GM21390 (cell line): ENCODE data around the gene NSMCE1.

Source experiments
- ATAC-seq: cut with Tn5 transposase; IDR thresholded peaks from one replicate; pipeline ENCODE4 v1.9.1; 2021; ENCODE audit not compliant: unreplicated experiment

Gene NSMCE1

DNA sequence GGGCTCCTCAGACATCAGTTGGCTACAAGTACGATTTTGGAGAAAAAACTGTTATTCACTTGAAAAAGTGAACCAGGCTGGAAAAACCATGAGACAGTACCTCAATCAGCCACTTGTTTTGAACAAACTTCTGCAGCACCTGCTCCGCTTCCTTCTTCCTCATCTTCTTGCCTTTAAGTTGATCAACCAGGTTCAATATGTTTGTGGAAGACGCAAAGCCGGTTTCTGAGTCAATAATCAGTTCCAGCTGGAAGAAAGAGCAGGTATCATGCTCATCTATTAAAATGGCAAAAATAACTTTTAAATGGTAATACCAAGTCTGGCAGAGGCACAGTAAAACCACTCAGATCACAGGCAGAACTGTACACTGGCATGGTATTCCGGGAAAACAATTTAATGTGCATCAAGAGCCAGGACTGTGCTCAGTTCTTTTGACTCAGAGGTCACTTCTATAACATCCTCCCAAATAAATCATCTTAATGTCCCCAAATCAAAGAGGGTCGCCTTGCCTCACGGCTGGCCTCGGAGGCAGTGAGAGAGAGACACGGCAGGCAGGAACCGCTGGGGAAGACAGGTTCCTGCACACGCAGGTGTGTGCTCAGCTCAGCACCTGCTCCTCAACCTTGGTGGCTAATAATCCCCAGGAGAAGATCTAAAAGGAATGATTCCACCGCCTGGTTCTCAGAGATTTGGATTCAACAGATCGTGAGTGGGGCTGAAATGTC is 35.5 kb downstream of the NSMCE1 start:
- ATAC-seq = no peak

DNA sequence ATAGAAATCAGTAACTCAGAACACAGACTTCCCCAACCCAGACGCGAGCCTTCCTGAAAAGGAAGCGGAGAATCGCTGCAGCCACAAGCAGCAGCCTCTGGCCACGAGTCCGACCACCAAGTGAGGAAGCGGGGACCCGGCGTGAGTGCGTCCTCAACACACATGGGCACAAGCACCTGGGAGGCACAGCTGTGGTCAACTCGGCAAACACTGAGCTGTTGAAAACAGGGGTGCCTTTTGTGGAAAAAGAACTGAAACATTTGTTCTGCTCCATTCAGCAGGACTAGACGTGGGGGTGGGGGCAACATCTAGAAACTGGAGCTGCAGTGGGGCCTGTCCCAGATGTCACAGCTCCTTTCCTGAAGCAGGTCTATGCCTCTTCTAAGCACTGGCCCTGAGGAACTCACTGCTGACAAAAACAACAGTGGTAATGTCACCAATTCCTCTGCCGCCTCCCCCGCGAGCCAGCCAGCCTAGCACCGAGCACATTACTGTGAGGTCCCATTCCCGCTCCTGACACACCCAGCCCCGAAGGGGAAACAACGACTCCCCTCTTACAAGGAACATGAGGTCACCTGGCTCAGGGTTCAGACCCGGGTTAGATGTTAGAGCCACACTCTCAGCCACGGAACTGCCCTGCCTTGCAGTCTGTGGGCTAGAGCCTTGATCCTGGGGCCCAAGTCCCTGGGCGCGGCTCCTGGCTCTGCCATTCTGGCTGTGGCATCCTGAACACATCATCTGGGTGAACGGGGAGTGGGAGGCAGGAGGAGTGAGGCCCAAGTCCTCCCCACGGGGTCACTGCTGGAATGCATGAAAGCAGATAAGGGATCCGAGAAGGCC is 36.3 kb downstream of the NSMCE1 start:
- ATAC-seq = peak; percentile 62

DNA sequence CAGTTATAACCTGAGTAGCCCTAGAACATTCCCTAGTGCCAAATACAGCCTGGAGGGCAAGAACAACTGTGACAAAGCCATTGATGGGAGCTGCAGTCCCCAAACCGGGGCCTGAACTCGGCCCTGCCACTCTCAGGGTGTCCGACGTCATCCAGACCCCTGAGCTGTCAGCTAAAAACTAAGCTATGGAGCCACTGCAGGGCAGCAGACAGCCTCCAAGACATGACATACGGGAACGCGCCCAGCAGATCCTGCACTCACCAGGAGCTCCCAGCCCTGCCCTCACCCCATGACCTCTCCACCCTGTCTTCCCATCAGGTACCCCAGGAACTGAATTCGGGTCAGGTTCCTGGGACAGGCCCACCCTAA is 36.9 kb downstream of the NSMCE1 start:
- ATAC-seq = no peak

DNA sequence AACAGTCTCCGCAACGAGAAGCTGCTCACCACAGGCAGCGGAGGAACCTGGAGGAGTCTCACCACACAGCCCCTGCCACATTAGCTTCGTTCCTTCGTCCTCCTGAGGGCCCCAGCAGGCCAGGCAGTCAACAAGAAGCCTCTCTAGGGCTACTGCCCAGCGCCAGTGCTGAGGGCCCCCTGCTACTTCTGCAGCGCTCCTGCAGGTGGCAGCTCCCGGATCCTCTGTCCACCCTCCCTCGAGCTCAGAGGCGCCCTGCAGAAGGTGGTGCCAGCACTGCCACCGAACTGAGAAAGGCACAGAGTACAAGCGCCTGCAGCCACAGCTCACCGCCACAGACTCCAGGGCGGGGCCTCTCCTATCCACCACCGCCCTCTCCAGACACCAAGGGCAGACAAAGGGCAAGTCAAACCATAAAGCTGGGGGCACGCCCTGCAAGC is 38.0 kb downstream of the NSMCE1 start:
- no peak for ATAC-seq

DNA sequence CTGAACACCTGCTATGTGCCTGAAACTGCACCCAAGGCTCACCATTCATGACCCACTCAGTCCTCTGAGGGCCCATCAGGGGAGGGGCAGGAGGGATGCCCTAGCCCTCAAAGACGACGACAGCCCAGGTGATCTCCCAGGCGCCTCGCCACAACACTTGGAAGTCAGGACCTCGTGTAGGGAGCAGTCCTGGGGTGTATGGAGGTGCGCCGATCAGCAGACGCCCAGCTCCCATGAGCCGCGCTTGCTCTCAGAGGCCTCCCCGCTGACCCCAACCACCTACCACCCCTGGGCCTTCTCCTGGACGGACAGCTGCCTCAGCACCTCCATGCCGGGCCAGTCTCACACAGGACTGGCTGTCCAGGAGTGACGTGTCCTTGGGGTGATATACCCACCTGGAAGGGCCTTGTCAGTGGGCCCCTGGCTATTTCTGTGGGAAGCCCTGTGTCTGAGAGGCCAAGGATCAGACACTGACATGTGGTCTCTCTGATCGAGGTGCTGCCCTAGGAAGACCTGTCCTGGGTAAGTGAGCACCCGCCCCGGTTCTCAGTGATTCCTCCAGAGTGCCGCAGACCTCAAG is 38.6 kb downstream of the NSMCE1 start:
- no peak for ATAC-seq

DNA sequence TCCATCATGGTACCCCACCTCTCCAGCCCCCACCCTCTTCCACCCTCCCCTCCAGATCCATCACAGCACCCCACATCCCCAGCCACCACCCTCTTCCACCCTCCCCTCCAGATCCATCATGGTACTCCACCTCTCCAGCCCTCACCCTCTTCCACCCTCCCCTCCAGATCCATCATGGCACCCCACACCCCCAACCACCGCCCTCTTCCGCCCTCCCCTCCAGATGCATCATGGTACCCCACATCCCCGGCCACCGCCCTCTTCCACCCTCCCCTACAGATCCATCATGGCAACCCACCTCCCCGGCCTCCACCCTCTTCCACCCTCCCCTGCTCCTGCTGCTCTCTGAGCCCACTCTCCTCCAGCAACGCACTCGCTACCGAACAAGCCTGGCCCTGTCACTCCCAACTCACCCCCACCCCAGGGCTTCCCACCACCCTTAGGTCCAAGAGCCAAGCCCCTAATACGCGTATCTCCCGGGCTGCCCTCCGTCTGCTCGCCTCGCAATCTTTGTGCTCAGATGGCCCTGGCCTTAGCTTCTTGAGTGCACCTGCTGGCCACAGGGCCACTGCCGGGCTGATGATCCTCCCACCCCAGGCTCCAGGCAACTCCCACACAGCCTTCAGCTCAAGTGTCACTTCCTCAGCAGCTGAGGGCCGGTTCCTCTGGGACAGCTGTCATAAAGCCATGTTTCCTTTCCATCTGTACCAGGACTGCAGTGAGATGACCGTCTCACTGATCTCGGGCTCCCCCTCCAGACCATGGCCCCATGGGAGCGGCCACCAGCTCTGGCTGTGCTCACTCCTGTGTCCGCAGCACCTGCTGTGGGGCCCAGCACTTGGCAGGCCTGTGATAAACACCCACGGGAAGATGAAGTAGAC is 39.7 kb downstream of the NSMCE1 start:
- no peak for ATAC-seq

DNA sequence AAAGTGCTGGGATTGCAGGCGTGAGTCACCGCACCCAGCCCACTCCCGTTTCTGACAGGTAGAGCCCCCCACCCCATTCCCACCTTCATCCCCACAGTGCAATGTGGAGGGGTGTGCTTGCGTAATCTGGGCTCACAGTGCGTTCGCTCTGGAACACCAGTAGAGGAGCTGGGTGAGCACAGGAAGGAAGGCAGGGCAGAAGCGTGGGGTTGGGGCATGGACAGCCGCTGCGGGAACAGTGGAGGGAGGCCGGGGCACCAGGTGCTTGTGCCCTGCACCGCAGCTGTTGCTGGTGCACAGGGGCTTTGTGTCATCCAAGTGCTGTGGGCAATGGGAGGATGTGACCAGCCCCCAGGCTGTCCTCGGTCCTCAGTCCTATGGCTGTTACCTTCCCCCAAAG is 40.5 kb downstream of the NSMCE1 start:
- ATAC-seq = no peak

DNA sequence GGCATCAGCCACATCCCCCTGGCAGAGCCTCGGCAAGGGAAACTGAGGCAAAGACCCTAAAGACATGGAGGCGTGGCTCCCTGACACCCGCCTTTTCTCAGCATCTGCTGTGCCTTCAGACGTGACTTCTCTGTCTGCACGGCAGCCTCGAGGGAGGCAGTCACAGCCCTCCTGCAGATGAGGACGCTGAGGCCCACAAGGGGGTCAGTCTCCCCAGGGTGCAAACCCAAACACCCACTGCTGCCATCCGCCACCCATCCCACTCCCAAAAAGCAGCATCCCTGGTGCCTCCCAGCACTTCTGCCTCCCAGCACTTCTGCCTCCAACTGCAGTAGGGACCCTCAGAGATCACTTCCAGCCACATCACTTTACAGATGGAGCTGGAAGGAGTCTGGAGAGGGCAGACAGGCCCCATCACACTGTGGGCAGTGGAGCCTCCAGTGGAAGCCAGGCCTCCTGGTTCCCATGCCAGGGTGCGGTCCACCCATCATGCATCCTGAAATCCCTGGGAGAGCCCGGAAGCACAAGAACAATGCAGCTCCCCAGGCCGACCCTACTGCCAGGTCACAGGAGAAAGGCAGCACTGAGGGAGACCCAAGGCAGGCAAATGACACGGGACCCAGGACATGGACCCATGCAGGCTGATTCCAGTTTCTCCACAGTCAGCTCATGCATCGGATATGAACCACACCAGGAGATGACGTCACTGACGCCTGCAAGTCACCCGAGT is 41.4 kb downstream of the NSMCE1 start:
- no peak for ATAC-seq

DNA sequence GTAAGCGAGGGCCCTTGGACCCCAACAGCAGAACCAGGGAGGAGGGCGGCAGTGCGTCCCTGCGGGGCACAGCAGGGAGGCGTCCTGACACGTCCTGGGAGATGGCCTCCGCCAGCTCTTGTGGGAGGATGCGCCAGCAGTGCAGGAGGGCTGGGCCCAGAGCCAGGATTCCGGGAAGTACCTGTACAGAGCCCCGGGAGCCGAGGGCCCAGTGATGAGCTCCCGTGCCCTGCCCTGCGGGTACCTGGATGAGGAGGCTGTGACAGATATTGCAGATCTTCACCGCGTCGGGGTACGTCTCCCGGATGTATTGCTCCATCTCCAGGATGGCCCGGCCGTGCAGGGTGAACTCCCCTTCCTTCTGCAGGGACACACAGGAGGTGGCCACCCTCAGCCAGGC is 42.1 kb downstream of the NSMCE1 start:
- ATAC-seq = no peak

DNA sequence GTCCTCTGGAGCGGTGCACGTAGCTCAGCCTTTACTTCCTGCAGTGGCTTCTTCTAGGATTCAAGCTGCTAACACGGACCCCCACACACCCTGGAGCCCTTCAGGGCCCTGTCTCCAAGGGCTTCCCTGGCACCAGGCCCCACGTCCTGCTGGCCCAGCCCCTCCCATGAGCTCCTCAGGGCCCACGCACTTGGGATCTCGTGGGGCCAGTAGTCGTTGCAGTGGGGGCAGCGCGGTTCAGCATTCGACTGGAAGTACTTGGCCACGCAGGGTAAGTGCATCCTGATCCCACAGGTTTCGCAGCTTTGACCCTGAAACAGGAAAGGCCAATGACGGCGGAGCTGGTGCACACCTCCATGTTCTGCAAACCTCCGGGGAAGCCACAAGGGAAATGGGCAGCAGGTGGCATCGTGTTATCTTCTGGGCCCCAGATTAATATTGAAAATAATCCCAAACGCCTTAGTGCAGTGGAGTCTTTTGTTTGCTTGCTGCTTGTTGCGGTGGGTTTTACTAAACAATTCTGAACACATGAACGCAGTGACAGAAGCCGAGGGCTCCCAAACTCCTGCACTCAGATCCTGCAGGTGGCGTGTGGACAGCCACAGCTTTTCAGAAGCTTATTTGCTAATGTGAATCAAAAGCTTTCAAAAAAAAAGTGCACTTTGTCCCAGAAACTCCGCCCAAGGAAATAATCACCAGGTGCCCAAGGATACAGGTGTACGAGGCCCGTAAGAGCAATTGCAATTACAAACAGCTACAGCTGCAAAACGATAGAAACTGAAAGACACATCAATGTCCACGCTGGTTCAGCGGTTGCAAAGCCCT is 42.8 kb downstream of the NSMCE1 start:
- no peak for ATAC-seq

DNA sequence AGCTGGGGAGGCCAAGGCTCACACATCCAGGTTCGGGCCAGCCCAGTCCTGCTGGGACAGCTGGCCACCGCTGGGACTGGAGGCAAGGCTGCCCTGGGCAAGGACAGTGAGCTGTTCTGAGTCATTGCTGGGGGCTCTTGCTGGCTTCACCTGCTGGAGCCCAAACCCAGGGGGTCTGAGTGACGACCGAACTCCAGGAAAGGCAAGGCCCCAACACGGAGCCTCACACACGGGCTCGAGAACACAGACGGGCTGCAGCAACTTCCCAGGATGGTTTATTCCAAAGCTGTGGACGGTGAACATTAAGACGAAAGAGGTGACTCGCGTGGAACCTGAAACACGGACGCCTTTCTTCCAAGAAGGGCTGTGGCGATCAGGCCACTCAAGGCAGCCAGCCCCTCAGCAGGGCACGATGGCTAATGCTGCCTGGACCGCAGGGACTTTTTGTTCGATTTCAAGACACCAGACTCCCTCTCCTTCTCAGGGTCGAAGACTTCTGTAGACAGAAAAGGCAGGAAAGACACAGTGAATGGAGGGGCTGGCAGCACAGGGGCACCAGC is 43.8 kb downstream of the NSMCE1 start:
- ATAC-seq = no peak

DNA sequence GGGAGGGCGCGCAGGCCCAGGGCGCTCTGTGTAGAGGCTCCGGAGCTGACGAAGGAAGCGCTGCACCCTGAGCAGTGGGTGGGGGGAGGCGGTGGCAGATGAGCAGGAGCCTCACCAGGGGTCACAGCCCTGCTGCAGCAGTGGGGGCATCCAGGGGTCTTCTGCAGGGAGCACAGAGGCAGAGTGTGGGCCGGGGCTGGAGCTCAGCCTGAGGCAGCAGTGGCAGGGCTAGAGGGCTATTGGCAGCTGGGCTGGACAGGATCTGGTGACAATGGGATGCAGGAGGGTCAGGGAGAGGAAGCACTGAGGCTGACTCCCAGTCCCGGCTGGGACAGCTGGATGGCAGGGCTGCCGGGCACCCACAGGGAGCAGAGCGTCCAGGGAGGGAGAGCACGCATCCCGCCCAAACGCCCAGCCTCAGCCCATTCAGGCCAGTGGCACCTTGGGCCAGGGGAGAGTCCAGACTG is 44.3 kb downstream of the NSMCE1 start:
- ATAC-seq = no peak

DNA sequence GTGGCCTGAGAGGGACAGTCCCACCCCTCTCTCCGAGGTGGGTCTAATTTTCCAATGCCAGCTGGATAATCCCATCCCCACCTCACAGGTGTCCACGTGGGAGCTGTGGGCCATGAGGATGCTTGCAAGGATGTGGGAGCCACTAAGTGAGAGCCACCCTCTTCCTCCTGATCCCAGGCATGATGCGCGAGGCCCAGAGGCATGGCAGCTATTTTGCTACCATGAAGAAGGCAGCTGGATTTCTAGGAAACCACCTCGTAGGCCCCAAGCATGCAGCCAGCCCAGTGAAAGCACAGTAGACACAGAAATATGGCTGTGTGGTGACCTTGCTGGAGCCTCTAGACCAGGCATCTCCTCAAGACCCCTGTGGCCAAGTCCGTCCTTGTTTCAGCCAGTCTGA is 44.9 kb downstream of the NSMCE1 start:
- no peak for ATAC-seq

DNA sequence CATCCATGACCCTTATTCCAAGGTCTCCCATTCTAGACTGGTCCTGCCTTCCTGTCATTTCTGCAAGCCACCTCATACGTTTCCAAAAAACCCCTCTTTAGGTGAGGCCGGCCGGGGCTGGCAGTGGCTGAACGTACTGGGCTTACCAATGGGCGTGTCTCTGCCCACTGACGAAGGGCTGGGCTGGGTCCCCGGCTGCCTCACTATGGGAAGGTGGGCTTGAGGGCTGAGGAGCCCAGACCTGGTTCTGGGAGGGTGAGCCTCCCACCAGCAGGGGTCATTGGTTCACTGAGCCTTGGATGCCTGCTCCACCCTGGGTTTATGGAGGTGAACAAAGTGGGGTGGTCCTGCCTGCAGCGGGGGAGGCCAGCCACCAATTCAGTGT is 45.4 kb downstream of the NSMCE1 start:
- ATAC-seq = no peak

DNA sequence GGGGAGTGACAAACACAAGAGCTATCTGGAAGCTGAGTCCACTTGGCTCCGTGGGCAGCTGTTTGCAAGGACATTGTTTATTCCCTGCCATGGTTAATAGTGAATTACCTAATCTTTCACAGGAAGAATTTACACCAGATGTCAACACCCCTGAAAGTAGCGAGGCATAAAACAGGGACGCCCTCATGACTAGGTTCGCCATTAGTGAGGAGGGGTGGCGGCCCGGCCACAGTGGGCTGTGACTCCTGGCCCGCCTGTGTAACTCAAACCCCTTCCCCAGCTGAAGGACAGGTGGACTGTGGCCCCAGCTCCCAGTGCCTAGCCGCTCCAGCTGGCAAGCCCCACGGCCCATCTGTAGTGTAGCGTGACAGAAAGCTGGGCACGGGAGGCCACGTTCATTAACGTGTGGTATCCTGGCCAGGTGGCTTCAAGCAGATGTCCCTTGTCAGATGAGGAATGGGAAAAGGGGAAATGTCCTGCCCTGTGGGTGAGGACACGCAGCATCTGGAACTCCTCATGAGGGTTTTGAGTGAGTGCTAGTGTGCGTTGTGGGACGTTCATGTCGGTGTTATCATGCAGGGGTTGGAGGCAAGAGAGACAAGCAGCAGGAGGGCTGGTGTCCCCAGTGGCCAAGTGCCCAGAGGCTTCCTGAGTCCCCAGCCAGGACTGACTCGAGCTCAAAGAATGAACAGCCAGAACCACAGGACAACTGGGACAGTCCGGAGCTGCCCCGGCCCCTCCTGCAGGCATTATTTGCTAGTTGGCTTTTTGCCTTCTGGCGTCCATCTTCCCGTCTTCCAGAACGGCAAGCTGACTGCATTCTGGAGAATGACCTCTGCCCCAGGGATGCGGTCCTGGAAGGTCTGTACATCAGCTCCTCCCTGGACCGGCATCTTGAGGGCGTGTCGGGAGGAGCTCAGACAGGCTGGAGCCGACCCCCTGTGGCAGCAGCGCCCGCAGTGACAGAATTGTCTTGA is 46.0 kb downstream of the NSMCE1 start:
- no peak for ATAC-seq

DNA sequence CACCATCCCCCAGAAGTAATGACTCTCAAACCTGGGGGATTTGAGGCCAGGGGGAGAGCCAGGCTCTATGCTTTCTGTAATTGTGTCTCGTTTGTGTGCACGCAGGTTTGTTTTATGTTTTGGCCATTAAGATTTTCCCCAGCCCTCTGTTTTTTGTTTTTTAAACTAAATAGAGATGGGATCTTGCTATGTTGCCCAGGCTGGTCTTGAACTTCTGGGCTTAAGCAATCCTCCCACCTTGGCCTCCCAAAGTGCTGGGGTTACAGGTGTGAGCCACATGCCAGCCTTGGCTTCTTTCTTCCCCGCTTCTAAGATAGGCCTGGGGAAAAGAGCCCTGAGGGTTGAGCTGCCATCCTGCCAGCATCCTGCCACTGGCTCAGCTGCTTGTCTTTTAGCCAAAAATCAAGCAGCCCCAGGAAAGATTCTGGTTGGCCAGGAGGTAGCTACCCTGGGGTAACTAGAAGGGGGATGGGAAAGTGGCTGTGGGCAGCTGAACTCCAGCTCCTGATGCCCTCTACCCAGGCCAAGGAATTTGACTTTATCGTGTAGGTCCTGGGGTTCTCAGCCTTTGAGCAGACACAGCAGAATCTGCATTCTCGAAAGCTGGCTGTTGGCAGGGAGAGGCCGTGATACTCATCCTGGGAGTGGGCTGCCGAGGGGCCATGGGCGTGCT is 46.9 kb downstream of the NSMCE1 start:
- no peak for ATAC-seq

DNA sequence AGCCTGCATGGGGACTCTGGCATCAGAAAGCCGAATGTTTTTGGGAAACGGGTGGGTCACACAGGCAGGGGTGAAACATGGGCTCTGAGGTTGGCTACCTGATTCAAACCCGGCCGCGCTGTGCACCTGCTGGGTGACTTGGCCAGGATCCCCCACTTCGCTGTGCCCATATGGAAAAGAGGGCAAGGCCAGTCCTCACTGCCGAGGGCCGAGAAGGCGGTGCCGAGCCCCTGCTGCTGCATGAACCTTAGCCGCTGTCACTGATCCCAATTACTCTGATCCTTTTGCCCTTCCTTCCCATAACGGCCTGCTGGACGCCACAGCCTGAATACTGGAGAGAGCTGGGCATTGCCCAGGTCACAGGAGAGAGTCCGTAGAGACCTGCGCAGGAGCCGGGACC is 47.6 kb downstream of the NSMCE1 start:
- no peak for ATAC-seq

DNA sequence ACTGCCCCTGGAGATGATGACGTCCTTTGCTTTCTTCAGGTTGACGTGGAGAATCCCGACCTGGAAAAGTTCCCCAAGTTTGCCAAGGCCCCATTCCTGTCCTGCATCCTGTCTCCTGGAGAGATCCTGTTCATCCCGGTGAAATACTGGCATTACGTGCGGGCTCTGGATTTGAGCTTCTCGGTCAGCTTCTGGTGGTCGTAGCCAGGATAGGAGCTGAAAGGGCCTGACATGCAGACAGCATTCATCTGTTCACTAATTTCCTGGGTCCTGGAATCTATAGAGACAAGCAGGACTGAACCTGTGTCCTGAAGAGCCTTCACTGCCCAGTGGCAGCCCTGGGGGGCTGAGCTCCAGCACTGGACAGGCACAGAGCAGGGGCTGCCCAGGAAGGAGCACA is 48.0 kb downstream of the NSMCE1 start:
- ATAC-seq = no peak
